ENCODE data around the gene FCRL2.
"Not testable (repeated sequence)": the region's sequence is repeated elsewhere in the genome, so short reads cannot be mapped to it uniquely, and the experiment has no call there.

Gene FCRL2

GRCh38 chr1:157751283-157751682, 25.6 kb downstream of the FCRL2 start:
- no peak for DNase-seq (ENCODE audit: low spot score)

GRCh38 chr1:157748262-157748817, 28.6 kb downstream of the FCRL2 start:
- DNase-seq (ENCODE audit: low spot score), result no peak

- no peak for DNase-seq (ENCODE audit: low spot score)
Measured at GRCh38 chr1:157739229-157739901, 37.6 kb downstream of the FCRL2 start.

- not testable (repeated sequence) for DNase-seq (ENCODE audit: low spot score)
Measured at GRCh38 chr1:157735991-157736390, 40.9 kb downstream of the FCRL2 start.

DNA sequence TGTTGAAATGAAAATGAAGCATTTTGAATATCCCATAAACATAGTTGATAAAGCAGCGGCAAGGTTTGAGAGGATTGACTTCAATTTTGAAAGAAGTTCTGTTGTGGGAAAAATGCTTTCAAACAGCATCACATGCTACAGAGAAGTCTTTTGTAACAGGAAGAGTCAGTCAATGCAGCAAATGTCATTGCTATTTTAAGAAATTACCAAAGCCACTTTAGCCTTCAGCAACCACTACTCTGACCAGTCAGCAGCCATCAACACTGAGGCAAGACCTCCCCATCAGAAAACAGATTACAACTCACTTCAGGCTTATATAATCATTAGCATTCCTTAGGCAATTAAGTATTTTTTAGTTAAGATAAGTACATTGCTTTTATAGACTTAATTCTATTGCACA, 42.6 kb downstream of the FCRL2 start:
- no peak for DNase-seq (ENCODE audit: low spot score)

GRCh38 chr1:157732755-157733154, 44.2 kb downstream of the FCRL2 start:
- no peak for DNase-seq (ENCODE audit: low spot score)

GRCh38 chr1:157725221-157725577, 51.7 kb downstream of the FCRL2 start:
- DNase-seq (ENCODE audit: low spot score), result no peak

- DNase-seq (ENCODE audit: low spot score), result no peak
Measured at GRCh38 chr1:157724537-157725220, 52.3 kb downstream of the FCRL2 start.

- no peak for DNase-seq (ENCODE audit: low spot score)
Measured at GRCh38 chr1:157723157-157723556, 53.8 kb downstream of the FCRL2 start.

GRCh38 chr1:157721985-157722384, 54.9 kb downstream of the FCRL2 start:
- DNase-seq (ENCODE audit: low spot score), result no peak

- no peak for DNase-seq (ENCODE audit: low spot score)
Measured at GRCh38 chr1:157715736-157716135, 61.2 kb downstream of the FCRL2 start.

DNA sequence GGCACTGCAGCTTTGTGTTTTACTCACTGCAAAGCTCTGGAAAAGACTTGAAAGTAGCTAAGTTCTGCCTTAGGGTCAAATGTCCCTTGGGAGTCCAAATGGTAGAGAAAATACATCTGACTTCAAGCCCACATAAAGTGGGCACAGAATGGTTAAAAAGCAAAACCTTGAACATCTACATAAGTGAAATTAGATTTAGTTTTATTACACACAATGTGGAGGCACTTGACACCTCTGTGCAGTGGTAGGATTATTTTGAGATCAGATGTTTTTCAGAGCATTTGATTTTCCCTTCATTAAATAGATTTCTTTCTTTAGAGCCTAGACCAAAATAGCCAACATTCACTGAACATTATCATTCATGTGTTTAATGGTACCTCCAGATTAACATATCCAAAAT, 65.1 kb downstream of the FCRL2 start:
- DNase-seq (ENCODE audit: low spot score), result no peak

GRCh38 chr1:157704878-157705277, 72.1 kb downstream of the FCRL2 start:
- DNase-seq (ENCODE audit: low spot score), result no peak

- DNase-seq (ENCODE audit: low spot score), result no peak
Measured at GRCh38 chr1:157703981-157704380, 73.0 kb downstream of the FCRL2 start.

- no peak for DNase-seq (ENCODE audit: low spot score)
Measured at GRCh38 chr1:157702308-157702825, 74.6 kb downstream of the FCRL2 start.

DNA sequence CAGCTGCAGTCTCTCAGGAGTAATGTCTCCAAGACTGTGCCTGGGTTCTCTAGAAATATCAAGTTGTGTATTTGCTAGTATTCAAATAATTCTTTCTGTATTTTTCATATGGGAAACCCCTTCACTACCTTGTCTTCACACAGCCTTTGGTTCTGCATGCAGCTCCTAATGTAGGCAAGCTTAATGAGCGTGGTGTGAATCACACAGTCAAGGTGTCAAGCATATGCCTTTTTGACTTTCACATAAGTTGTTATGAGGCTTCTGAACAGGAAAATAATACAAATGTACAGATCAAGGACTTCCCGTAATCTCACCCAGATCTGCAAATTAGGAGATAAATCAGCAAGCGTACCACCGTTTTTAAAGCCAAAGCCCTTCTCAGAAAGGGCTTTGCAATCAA, 76.2 kb downstream of the FCRL2 start, which contains the start of gene FCRL3:
TSS of gene FCRL3 (minus strand) at position 38 of the 400 bp plus-strand sequence. CDS start 280 bp downstream, outside the sequence.
- no peak for DNase-seq (ENCODE audit: low spot score)

DNA sequence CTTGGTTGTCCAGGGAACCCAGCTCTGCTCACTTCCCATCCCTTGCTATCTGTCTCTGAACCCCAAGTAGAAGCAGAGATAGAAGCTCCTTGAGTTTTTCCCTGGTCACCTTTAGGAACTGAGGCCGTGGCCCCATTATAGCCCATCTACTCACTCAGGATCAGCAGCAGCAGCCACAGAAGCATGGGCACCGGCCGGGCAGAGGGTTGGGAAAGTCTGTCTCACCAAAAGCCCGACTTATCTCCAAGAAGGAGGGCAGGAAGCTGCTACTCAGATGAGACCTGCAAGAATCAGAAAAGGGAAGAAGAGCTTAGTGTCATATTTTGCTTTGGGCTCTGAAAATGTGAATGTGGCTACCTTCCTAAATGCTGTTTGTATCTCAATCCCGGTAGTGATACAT, 76.6 kb downstream of the FCRL2 start:
- DNase-seq (ENCODE audit: low spot score), result no peak

GRCh38 chr1:157697781-157698569, 79.0 kb downstream of the FCRL2 start:
- no peak for DNase-seq (ENCODE audit: low spot score)

- no peak for DNase-seq (ENCODE audit: low spot score)
Measured at GRCh38 chr1:157696966-157697628, 79.8 kb downstream of the FCRL2 start.
